Measurements from ENCODE around the gene MAPK8. TPM values are rescaled to one million over a fixed set of nuclear protein-coding genes. Genes with fewer than 3 reads are reported as not detected.

Gene MAPK8
- total RNA-seq, 3 donors from 2014 or later, result 47.1 to 56.4 (median 53.5) TPM

GRCh38 chr10:48482207-48482606 lies 175.7 kb downstream of the MAPK8 start:
- intact Hi-C loops (cut with DNase I, micrococcal nuclease), result no loop called here
- H3K36me3 ChIP-seq (ENCODE audit: low read depth), result no peaks in the 10 kb centered on the region
- TF ChIP-seq CTCF (IDR thresholded peaks at IDR 0.05), result no peak
- H3K4me3 ChIP-seq, result no peak overlapping the region
- H3K9me3 ChIP-seq, result no peaks in the 10 kb centered on the region
- ATAC-seq, result no peak
- no peak for DNase-seq
- H3K4me1 ChIP-seq (ENCODE audit: low read depth), result no peaks in the 10 kb centered on the region

- no peak for DNase-seq
Observed at GRCh38 chr10:48484911-48485310, 178.4 kb downstream of the MAPK8 start.

GRCh38 chr10:48485711-48486110 lies 179.2 kb downstream of the MAPK8 start:
- no peak for ATAC-seq
- H3K36me3 ChIP-seq (ENCODE audit: low read depth), result no peaks in the 10 kb centered on the region
- DNase-seq, result no peak
- H3K4me3 ChIP-seq, result no peak overlapping the region
- no peaks in the 10 kb centered on the region for H3K9me3 ChIP-seq
- intact Hi-C loops (cut with DNase I, micrococcal nuclease), result no loop called here
- TF ChIP-seq CTCF (IDR thresholded peaks at IDR 0.05), result no peak
- H3K4me1 ChIP-seq (ENCODE audit: low read depth), result no peaks in the 10 kb centered on the region

More at GRCh38 chr10:48484911-48485310, 178.4 kb downstream of the MAPK8 start:
- intact Hi-C loops (cut with DNase I, micrococcal nuclease), result no loop called here
- no peak for TF ChIP-seq CTCF (IDR thresholded peaks at IDR 0.05)
- H3K36me3 ChIP-seq (ENCODE audit: low read depth), result no peaks in the 10 kb centered on the region
- H3K4me3 ChIP-seq, result no peak overlapping the region
- no peaks in the 10 kb centered on the region for H3K4me1 ChIP-seq (ENCODE audit: low read depth)
- no peaks in the 10 kb centered on the region for H3K9me3 ChIP-seq
- no peak for ATAC-seq

GRCh38 chr10:48487244-48487643 lies 180.8 kb downstream of the MAPK8 start:
- Histone ChIP-seq H3K4me1 (ENCODE audit: low read depth) (no peaks in the 10 kb centered on the region), H3K9me3 (no peaks in the 10 kb centered on the region), H3K4me3 (no peak overlapping the region), H3K36me3 (ENCODE audit: low read depth) (no peaks in the 10 kb centered on the region)
- intact Hi-C loops (cut with DNase I, micrococcal nuclease), result no loop called here
- no peak for DNase-seq
- TF ChIP-seq CTCF (IDR thresholded peaks at IDR 0.05), result no peak
- ATAC-seq, result no peak

Other genes starting within 250 kb of the MAPK8 start
- under 1 TPM in 2 of 3 donors, not detected in 1; 0.35 to 0.73 TPM for gene FRMPD2, start 32.0 kb upstream of the MAPK8 start, total RNA-seq